NOMO-1 treated with dmso at 0.1 percent for 144 hours (cell line): Measurements from ENCODE around the gene DLL4.
"Not testable (repeated sequence)": the region's sequence is repeated elsewhere in the genome, so short reads cannot be mapped to it uniquely, and the experiment has no call there.

ENCODE experiments used
- DNase-seq: peaks from one replicate; lab custom pipeline; 2025; ENCODE audit not compliant: unreplicated experiment; lab: John Stamatoyannopoulos, UW

Gene DLL4

GRCh38 chr15:40941068-40941527, 12.0 kb downstream of the DLL4 start:
- DNase-seq = no peak

GRCh38 chr15:40941528-40942336, 12.6 kb downstream of the DLL4 start:
- peak; percentile 87 for DNase-seq

- DNase-seq = no peak
Observed at GRCh38 chr15:40942337-40942854, 13.3 kb downstream of the DLL4 start.

- DNase-seq = no peak
Observed at GRCh38 chr15:40942878-40943277, 13.7 kb downstream of the DLL4 start.

GRCh38 chr15:40943764-40944365, 14.7 kb downstream of the DLL4 start:
- no peak for DNase-seq

GRCh38 chr15:40944510-40945296, 15.6 kb downstream of the DLL4 start:
- no peak for DNase-seq

GRCh38 chr15:40948706-40949473, 19.8 kb downstream of the DLL4 start:
- DNase-seq = no peak

- DNase-seq = no peak
Observed at GRCh38 chr15:40949756-40950207, 20.6 kb downstream of the DLL4 start.

GRCh38 chr15:40951764-40952163, 22.6 kb downstream of the DLL4 start:
- no peak for DNase-seq

GRCh38 chr15:40952301-40952900, 23.3 kb downstream of the DLL4 start:
- no peak for DNase-seq

- DNase-seq = peak; percentile 93
Observed at GRCh38 chr15:40952901-40953712, 24.0 kb downstream of the DLL4 start, which contains the start of gene CHAC1. CHAC1 (plus strand) TSS chr15:40953471; CDS start chr15:40953584, 113 bp downstream.

- no peak for DNase-seq
Observed at GRCh38 chr15:40953713-40954074, 24.6 kb downstream of the DLL4 start.

GRCh38 chr15:40954158-40954848, 25.2 kb downstream of the DLL4 start:
- not testable (repeated sequence) for DNase-seq

GRCh38 chr15:40955141-40955903, 26.2 kb downstream of the DLL4 start:
- DNase-seq = no peak

- DNase-seq = no peak
Observed at GRCh38 chr15:40955930-40956540, 26.9 kb downstream of the DLL4 start.

- DNase-seq = no peak
Observed at GRCh38 chr15:40956541-40956982, 27.4 kb downstream of the DLL4 start.

GRCh38 chr15:40957041-40957555, 28.0 kb downstream of the DLL4 start:
- DNase-seq = no peak
